A549 (cell line): ENCODE results near the gene DHFR2. TPM values are rescaled to one million over a fixed set of nuclear protein-coding genes. Genes with fewer than 3 reads are reported as not detected.
"Not testable (repeated sequence)": the region's sequence is repeated elsewhere in the genome, so short reads cannot be mapped to it uniquely, and the experiment has no call there.

ENCODE experiments used
- ATAC-seq, 2 experiments: fragments of 200-7000 bp in 1 of 2; fragments of >200 bp in 1 of 2; cut with Nextera tagmentation in 1 of 2; cut with Tn5 transposase in 1 of 2; 3 replicates each; pipeline versions ENCODE4 v1.8.0 to v1.9.1; 2018 to 2020; ENCODE audit warnings: mild to moderate bottlenecking in 1 of 2, moderate library complexity in 1 of 2
- CTCF ChIA-PET: fragments of 300-600 bp; sonication (Branson Sonifier 250); formaldehyde crosslinking; extraction: SDS; loops from one replicate; lab custom pipeline; 2021; ENCODE audit warnings: antibody characterized with exemption, inconsistent platforms; lab: Yijun Ruan, JAX
- POLR2A ChIA-PET: fragments of 350-600 bp; formaldehyde crosslinking; extraction: SDS; loops from one replicate; lab custom pipeline; 2021; ENCODE audit warnings: antibody characterized with exemption, inconsistent platforms; lab: Yijun Ruan, JAX
- DNase-seq, 2 experiments: peaks; one replicate each; pipeline versions ENCODE4 v3.0.0 to v3.0.0-alpha.2; 2011 to 2016; ENCODE audit warnings: low read depth in 1 of 2, low spot score in 1 of 2
- FAIRE-seq: peaks from 2 replicates; lab custom pipeline; 2011; peaks lifted over from hg19 to GRCh38; lab: Jason Lieb, UNC
- H3K27ac ChIP-seq, 2 experiments: fragments of >200 bp; sonication (Bioruptor Twin); formaldehyde crosslinking; 3 replicates each; pipeline ENCODE4 v1.5.1; 2016 to 2017
- H3K4me1 ChIP-seq: fragments of >200 bp; sonication (Bioruptor Twin); formaldehyde crosslinking; 3 replicates; pipeline ENCODE4 v1.6.1; 2016
- H3K4me2 ChIP-seq: fragments of >200 bp; sonication (Bioruptor Twin); formaldehyde crosslinking; 3 replicates; pipeline ENCODE4 v1.6.1; 2016
- H3K4me3 ChIP-seq: fragments of >200 bp; sonication (Bioruptor Twin); formaldehyde crosslinking; 3 replicates; pipeline ENCODE4 v1.5.1; 2016
- H3K9me3 ChIP-seq: fragments of >200 bp; sonication (Bioruptor Twin); formaldehyde crosslinking; 3 replicates; pipeline ENCODE4 v1.6.1; 2016
- CBX2 ChIP-seq: fragments of 200-600 bp; sonication (generic); IDR thresholded peaks from 2 replicates; pipeline ENCODE4 v1.6.1; 2016; ENCODE audit warnings: low read depth, mild to moderate bottlenecking, borderline replicate concordance
- CEBPB ChIP-seq, 2 experiments: fragments of >200 bp in 1 of 2; sonication (Bioruptor Twin) in 1 of 2; formaldehyde crosslinking in 1 of 2; IDR thresholded peaks; 2 replicates each; pipeline ENCODE4 v1.6.1; 2012 to 2016
- CHD4 ChIP-seq: fragments of 200-600 bp; sonication (generic); IDR thresholded peaks from 2 replicates; pipeline ENCODE4 v1.6.1; 2016; ENCODE audit warnings: antibody characterized with exemption, mild to moderate bottlenecking, borderline replicate concordance
- EHMT2 ChIP-seq: fragments of 200-600 bp; sonication (generic); IDR thresholded peaks from 2 replicates; pipeline ENCODE4 v1.6.1; 2016; ENCODE audit warnings: antibody characterized with exemption, low read depth, mild to moderate bottlenecking, moderate library complexity
- ELK1 ChIP-seq: fragments of 150-350 bp; IDR thresholded peaks from 2 replicates; pipeline ENCODE4 v1.6.1; 2014; ENCODE audit warnings: low read depth, mild to moderate bottlenecking, low read length
- GATA3 ChIP-seq: IDR thresholded peaks from 2 replicates; pipeline ENCODE4 v1.6.1; 2012; ENCODE audit warnings: borderline replicate concordance
- HDAC2 ChIP-seq: fragments of 200-600 bp; sonication (generic); IDR thresholded peaks from 2 replicates; pipeline ENCODE4 v1.6.1; 2016
- HMGXB4 ChIP-seq: fragments of 250-450 bp; sonication (Bioruptor Pico); IDR thresholded peaks from 2 replicates; pipeline ENCODE4 v1.5.0; 2021; ENCODE audit warnings: mild to moderate bottlenecking, moderate library complexity, borderline replicate concordance
- HOXA7 ChIP-seq: fragments of 250-450 bp; sonication (Bioruptor Pico); IDR thresholded peaks from 2 replicates; pipeline ENCODE4 v1.5.0; 2020; ENCODE audit warnings: mild to moderate bottlenecking, moderate library complexity
- KDM5A ChIP-seq: fragments of 200-600 bp; sonication (generic); IDR thresholded peaks from 2 replicates; pipeline ENCODE4 v1.6.1; 2016; ENCODE audit warnings: antibody characterized with exemption, mild to moderate bottlenecking
- MAFK ChIP-seq: fragments of 450-650 bp; IDR thresholded peaks from 2 replicates; pipeline ENCODE4 v1.6.1; 2014; ENCODE audit not compliant: partially characterized antibody
- NFE2L2 ChIP-seq: fragments of 150-350 bp; conservative IDR thresholded peaks from 2 replicates; pipeline ENCODE4 v1.6.1; 2014; ENCODE audit warnings: low read length
- NR3C1 ChIP-seq: fragments of >200 bp; sonication (Bioruptor Twin); formaldehyde crosslinking; IDR thresholded peaks from 3 replicates; pipeline ENCODE4 v1.6.1; 2017
- PBX3 ChIP-seq: IDR thresholded peaks from 2 replicates; pipeline ENCODE4 v1.6.1; 2012
- REST ChIP-seq: fragments of 200-600 bp; sonication (generic); IDR thresholded peaks from 2 replicates; pipeline ENCODE4 v1.6.1; 2016; ENCODE audit warnings: antibody characterized with exemption, mild to moderate bottlenecking, moderate library complexity
- RFX5 ChIP-seq: fragments of 450-650 bp; IDR thresholded peaks from 2 replicates; pipeline ENCODE4 v1.7.1; 2014; ENCODE audit warnings: antibody characterized with exemption, mild to moderate bottlenecking, moderate library complexity
- RNF2 ChIP-seq: fragments of 200-600 bp; sonication (generic); IDR thresholded peaks from 2 replicates; pipeline ENCODE4 v1.6.1; 2016; ENCODE audit warnings: low read depth, mild to moderate bottlenecking, antibody characterized with exemption, moderate library complexity, borderline replicate concordance
- TFCP2L1 ChIP-seq: fragments of 250-450 bp; sonication (Bioruptor Pico); IDR thresholded peaks from 2 replicates; pipeline ENCODE4 v1.5.0; 2021; ENCODE audit warnings: mild to moderate bottlenecking
- ZFP36 ChIP-seq: fragments of 450-650 bp; IDR thresholded peaks from 2 replicates; pipeline ENCODE4 v1.6.1; 2014; ENCODE audit warnings: borderline replicate concordance; ENCODE audit not compliant: partially characterized antibody
- polyA plus RNA-seq, 4 experiments: library from polyadenylated mRNA; depleted of rRNA in 3 of 4; stranded (reverse); fragments of >200 nt; fragmentation: RNase III in 1 of 4; extraction: RNeasy Plus Mini Kit Qiagen cat#74134 plus additional on column Dnase treatment in 1 of 4; gene quantifications; 2 replicates in 3 of 4; 3 replicates in 1 of 4; pipeline ENCODE4 v1.2.3, GENCODE V29; 2011 to 2017
- TF ChIP-seq, protein P1 (sequence below): fragments of 450-650 bp; IDR thresholded peaks from 2 replicates; pipeline ENCODE4 v1.6.1; 2014; ENCODE audit warnings: antibody characterized with exemption

The DHFR2 gene
- polyA plus RNA-seq, 2 of the 4 experiments (the other 2 are of a cell fraction) = 6.2 to 6.3 TPM

GRCh38 chr3:94110854-94111253 is 48.1 kb upstream of the DHFR2 start:
- ChIA-PET CTCF (no interaction called here), POLR2A (no interaction called here)
- no peaks in the 10 kb centered on the region for H3K4me1 ChIP-seq
- H3K4me2 ChIP-seq = no peak overlapping the region
- no peak overlapping the region for H3K4me3 ChIP-seq
- FAIRE-seq (no peak), ATAC-seq (no peak), DNase-seq (no peak)
- H3K9me3 ChIP-seq = no peaks in the 10 kb centered on the region
- TF ChIP-seq NR3C1 (no peak), EHMT2 (no peak), CBX2 (no peak), ZFP36 (no peak), KDM5A (no peak), CEBPB (IDR thresholded peaks at IDR 0.05) (no peak), REST (no peak), TFCP2L1 (CRISPR knock-in tag) (no peak), HOXA7 (no peak), NFE2L2 (no peak), PBX3 (no peak), RFX5 (no peak), CHD4 (no peak), ELK1 (no peak), HDAC2 (no peak), MAFK (no peak), RNF2 (no peak), GATA3 (no peak), HMGXB4 (no peak)
- TF ChIP-seq, protein P1, sequence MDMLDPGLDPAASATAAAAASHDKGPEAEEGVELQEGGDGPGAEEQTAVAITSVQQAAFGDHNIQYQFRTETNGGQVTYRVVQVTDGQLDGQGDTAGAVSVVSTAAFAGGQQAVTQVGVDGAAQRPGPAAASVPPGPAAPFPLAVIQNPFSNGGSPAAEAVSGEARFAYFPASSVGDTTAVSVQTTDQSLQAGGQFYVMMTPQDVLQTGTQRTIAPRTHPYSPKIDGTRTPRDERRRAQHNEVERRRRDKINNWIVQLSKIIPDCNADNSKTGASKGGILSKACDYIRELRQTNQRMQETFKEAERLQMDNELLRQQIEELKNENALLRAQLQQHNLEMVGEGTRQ = no peak
- no peak overlapping the region for H3K27ac ChIP-seq

DNA sequence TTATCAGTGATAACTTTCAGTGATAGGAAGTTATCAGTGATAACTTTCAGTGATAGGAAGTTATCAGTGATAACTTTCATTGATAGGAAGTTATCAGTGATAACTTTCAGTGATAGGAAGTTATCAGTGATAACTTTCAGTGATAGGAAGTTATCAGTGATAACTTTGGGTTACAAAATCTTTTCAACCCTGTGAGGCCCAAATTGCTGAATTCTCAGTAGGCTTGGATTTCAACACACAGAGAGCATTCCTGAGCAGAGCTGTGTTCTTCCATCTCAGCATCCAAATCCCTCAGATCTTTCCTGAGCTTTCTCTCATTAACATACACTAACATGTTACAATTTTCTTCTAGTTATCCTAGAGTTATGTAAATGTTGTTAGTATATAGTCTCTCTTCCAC is 47.5 kb upstream of the DHFR2 start:
- H3K9me3 ChIP-seq, DNase-seq, ATAC-seq, H3K4me2 ChIP-seq, FAIRE-seq, H3K4me1 ChIP-seq, H3K27ac ChIP-seq, H3K4me3 ChIP-seq, POLR2A ChIA-PET: not testable (repeated sequence)
- CTCF ChIA-PET = interaction anchor here (0.7 kb wide), 1 partner anchor 1127 kb away, joined by 3 read pairs; no protein-coding TSS in a partner anchor
